Kidney (tissue), 14 donors: ENCODE data around the gene CMTM3. TPM values are rescaled to one million over a fixed set of nuclear protein-coding genes. Genes with fewer than 3 reads are reported as not detected.

Source experiments
- DNase-seq, 5 donors: peaks; one replicate each; pipeline ENCODE4 v3.0.0-alpha.2; 2013 to 2020
- FAIRE-seq: peaks from 2 replicates; lab custom pipeline; 2012; peaks lifted over from hg19 to GRCh38; lab: Jason Lieb, UNC
- H3K27ac ChIP-seq, 2 donors: one replicate each; pipeline ENCODE4 v1.7.0; 2013; ENCODE audit warnings: low read depth in 2 of 2, low read length in 2 of 2, inconsistent platforms in 1 of 2
- H3K27me3 ChIP-seq: one replicate; pipeline ENCODE4 v1.7.1; 2013; ENCODE audit warnings: low read length, inconsistent platforms; ENCODE audit not compliant: control insufficient read depth, insufficient read depth
- H3K36me3 ChIP-seq, 3 donors: one replicate each; pipeline versions ENCODE4 v1.7.0 to v1.7.1; 2013; ENCODE audit warnings: low read length in 3 of 3, control low read depth in 1 of 3, inconsistent platforms in 1 of 3; ENCODE audit not compliant: insufficient read depth in 3 of 3, control insufficient read depth in 2 of 3
- H3K4me1 ChIP-seq, 3 donors: one replicate each; pipeline versions ENCODE4 v1.7.0 to v1.7.1; 2013; ENCODE audit warnings: low read length in 3 of 3, inconsistent platforms in 1 of 3, low read depth in 1 of 3; ENCODE audit not compliant: control insufficient read depth in 2 of 3, insufficient read depth in 2 of 3
- H3K4me3 ChIP-seq, 3 donors: one replicate each; pipeline versions ENCODE4 v1.7.0 to v1.8.1; 2013; ENCODE audit warnings: low read length in 3 of 3, control low read depth in 1 of 3, inconsistent platforms in 1 of 3
- H3K9ac ChIP-seq, 3 donors: one replicate each; pipeline versions ENCODE4 v1.7.0 to v1.7.1; 2013; ENCODE audit warnings: low read length in 3 of 3, control low read depth in 1 of 3, inconsistent platforms in 1 of 3
- H3K9me3 ChIP-seq, 3 donors: one replicate each; pipeline versions ENCODE4 v1.7.0 to v1.7.1; 2013; ENCODE audit warnings: low read length in 3 of 3, control low read depth in 1 of 3, inconsistent platforms in 1 of 3; ENCODE audit not compliant: control insufficient read depth in 2 of 3, insufficient read depth in 1 of 3
- intact Hi-C: fragments of 100-400 bp; cut with DNase I; formaldehyde crosslinking; loops from one replicate; pipeline ENCODE4 v1.11.1; 2022
- polyA plus RNA-seq: library from polyadenylated mRNA; stranded (reverse); fragments of 350-450 nt; fragmentation: Illumina TruSeq; extraction: RNeasy Lipid Tissue Mini Kit (QIAGEN cat#74804); gene quantifications from one replicate; pipeline ENCODE4 v1.2.3, GENCODE V29; 2014; ENCODE audit warnings: low read depth, low replicate concordance; ENCODE audit not compliant: insufficient read depth
- total RNA-seq: library from RNA; stranded (reverse); fragmentation: NEBNext Ultra II Directional; extraction: Animal tissue kit (Norgen Biotek cat#: 25700); gene quantifications from one replicate; pipeline ENCODE4 v1.2.1, GENCODE V29; 2021
- TF ChIP-seq, protein P1 (sequence below): IDR thresholded peaks from 3 replicates; pipeline ENCODE4 v1.5.1; 2012; ENCODE audit warnings: mild to moderate bottlenecking, moderate library complexity, borderline replicate concordance; ENCODE audit not compliant: insufficient read depth; ENCODE audit errors: extremely low read depth
- donor health status: control.
- donor health status: control.
- donor health status: control.
- donor health status: control.
- donor health status: control.
- donor health status: DM: yes; HTN: yes; CAD: no.
- donor health status: Normal renal cell carcinoma (clear cell type).

Gene CMTM3
- total and polyA plus RNA-seq, 2 donors from 2014 or later, result 13.8 to 22.9 TPM

DNA sequence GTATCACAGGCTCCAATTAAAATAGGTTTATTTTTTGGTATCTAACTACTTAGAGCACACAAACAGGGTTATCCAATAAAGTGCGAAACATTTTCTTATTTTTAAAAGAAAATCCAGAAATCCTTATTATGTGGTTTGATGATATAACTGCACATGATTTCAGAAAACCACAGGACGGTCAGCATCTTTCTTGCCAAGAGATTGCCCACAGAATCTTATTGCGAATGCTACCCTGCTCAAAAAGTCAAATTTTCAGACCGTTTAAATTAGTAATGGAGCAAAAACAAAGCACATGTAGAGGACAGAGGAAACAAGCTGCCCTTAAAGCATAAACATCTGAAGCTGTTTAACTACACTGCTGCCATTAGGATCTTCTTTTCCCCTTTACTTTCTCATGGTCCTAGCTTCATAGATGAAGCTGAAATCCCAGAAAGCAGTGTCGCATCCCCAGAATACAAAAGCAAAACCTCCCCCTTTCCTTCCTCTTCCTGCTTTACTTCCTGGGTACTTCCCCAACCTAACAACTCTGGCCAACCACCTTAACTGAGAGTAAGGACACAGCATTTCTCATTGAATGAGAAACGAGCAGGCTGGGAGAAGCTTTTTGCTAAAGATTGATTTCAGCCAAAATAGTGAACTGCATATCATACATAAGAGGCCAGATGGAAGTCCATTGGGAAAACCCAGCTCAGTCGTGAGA lies 48.3 kb downstream of the CMTM3 start:
- no peak overlapping the region for H3K27ac ChIP-seq
- H3K27me3 ChIP-seq, result no peaks in the 10 kb centered on the region
- H3K9me3 ChIP-seq, result no peaks in the 10 kb centered on the region
- TF ChIP-seq, protein P1, sequence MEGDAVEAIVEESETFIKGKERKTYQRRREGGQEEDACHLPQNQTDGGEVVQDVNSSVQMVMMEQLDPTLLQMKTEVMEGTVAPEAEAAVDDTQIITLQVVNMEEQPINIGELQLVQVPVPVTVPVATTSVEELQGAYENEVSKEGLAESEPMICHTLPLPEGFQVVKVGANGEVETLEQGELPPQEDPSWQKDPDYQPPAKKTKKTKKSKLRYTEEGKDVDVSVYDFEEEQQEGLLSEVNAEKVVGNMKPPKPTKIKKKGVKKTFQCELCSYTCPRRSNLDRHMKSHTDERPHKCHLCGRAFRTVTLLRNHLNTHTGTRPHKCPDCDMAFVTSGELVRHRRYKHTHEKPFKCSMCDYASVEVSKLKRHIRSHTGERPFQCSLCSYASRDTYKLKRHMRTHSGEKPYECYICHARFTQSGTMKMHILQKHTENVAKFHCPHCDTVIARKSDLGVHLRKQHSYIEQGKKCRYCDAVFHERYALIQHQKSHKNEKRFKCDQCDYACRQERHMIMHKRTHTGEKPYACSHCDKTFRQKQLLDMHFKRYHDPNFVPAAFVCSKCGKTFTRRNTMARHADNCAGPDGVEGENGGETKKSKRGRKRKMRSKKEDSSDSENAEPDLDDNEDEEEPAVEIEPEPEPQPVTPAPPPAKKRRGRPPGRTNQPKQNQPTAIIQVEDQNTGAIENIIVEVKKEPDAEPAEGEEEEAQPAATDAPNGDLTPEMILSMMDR, result no peak
- H3K4me3 ChIP-seq, result no peak overlapping the region
- DNase-seq (no peak), FAIRE-seq (no peak)
- no peak overlapping the region for H3K9ac ChIP-seq
- H3K36me3 ChIP-seq, result no peaks in the 10 kb centered on the region
- intact Hi-C loops, result no loop called here
- H3K4me1 ChIP-seq, result peaks cover 0 to 16% (median 7%) of the 10 kb centered on the region in 3 donors

DNA sequence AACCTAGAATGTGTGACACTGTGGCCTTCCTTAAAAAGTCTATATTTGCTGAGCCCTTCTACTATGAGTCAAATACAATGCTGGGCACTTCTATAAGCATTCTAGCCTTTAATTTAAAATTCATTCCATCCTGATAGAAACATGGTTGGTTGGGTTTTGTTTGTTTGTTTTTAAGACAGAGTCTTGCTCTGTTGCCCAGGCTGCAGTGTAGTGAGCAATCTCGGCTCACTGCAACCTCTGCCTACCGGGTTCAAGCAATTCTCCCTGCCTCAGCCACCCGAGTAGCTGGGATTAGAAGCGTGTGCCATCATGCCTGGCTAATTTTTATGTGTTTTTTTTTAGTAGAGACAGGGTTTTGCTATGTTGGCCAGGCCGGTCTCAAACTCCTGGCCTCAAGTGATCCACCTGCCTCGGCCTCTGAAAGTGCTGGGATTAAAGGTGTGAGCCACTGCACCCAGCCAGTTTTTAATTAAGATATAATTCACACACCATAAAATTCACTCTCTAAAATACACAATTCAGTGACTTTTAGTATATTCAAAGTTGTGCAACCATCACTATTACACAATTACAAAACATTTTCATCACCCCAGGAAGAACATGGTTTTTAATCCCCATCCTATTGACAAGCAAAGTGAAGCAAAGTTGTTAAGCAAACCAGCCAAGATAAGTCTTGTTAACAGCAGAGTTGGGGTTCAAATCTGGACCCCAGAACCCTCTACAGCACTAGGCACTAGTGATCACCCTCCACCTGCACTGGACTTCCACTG lies 49.3 kb downstream of the CMTM3 start:
- TF ChIP-seq, protein P1, result no peak
- Histone ChIP-seq H3K4me1 (peaks cover 0 to 16% (median 7%) of the 10 kb centered on the region in 3 donors), H3K9ac (no peak overlapping the region), H3K27me3 (no peaks in the 10 kb centered on the region), H3K27ac (no peak overlapping the region), H3K36me3 (no peaks in the 10 kb centered on the region), H3K9me3 (no peaks in the 10 kb centered on the region), H3K4me3 (no peak overlapping the region)
- intact Hi-C loops, result no loop called here
- DNase-seq (no peak), FAIRE-seq (no peak)

DNA sequence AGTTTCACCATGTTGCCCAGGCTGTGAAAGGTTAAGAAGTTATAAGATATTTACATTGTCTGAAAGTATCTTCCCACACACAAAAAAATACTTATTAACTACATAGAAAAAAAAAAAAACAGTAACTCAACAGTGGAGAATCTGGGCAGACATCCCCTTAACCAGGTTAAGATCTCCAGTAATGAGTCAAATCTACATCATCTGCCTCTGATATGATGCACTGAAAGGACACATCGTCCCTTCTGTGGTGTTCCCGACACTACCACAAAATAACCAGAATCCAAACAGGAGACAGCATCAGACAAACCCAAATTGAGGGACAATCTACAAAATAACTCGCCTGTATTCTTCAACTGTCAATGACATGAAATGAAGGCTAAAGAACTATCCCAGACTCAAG lies 52.0 kb downstream of the CMTM3 start:
- no peaks in the 10 kb centered on the region for H3K36me3 ChIP-seq
- FAIRE-seq (no peak), DNase-seq (no peak)
- H3K27me3 ChIP-seq, result no peaks in the 10 kb centered on the region
- peaks cover 5 to 14% (median 13%) of the 10 kb centered on the region in 3 donors for H3K4me1 ChIP-seq
- no peak overlapping the region for H3K4me3 ChIP-seq
- no peak overlapping the region for H3K27ac ChIP-seq
- TF ChIP-seq, protein P1, result no peak
- H3K9me3 ChIP-seq, result no peaks in the 10 kb centered on the region
- intact Hi-C loops, result no loop called here
- H3K9ac ChIP-seq, result no peak overlapping the region
